ENCODE results near the gene AMPD1. TPM values are rescaled to one million over a fixed set of nuclear protein-coding genes. Genes with fewer than 3 reads are reported as not detected.
A peak's percentile ranks its signal among the peaks of the same experiment; 100 is the strongest.

AMPD1 gene
- total and polyA plus RNA-seq, 2 of the 13 experiments (the other 11 are each of a cell fraction or from before 2014, with no cell fraction given), result not detected

GRCh38 chr1:114669562-114670082, 25.7 kb downstream of the AMPD1 start, which contains the start of gene DENND2C (continued):
- TF ChIP-seq GABPB1 (CRISPR knock-in tag; IDR thresholded peaks at IDR 0.05), result peak; percentile 58; the same call in 1 of the 2 replicates
- TF ChIP-seq ELF4 (CRISPR knock-in tag; IDR thresholded peaks at IDR 0.05; ENCODE audit: borderline replicate concordance), result no peak
- TF ChIP-seq, protein P1, sequence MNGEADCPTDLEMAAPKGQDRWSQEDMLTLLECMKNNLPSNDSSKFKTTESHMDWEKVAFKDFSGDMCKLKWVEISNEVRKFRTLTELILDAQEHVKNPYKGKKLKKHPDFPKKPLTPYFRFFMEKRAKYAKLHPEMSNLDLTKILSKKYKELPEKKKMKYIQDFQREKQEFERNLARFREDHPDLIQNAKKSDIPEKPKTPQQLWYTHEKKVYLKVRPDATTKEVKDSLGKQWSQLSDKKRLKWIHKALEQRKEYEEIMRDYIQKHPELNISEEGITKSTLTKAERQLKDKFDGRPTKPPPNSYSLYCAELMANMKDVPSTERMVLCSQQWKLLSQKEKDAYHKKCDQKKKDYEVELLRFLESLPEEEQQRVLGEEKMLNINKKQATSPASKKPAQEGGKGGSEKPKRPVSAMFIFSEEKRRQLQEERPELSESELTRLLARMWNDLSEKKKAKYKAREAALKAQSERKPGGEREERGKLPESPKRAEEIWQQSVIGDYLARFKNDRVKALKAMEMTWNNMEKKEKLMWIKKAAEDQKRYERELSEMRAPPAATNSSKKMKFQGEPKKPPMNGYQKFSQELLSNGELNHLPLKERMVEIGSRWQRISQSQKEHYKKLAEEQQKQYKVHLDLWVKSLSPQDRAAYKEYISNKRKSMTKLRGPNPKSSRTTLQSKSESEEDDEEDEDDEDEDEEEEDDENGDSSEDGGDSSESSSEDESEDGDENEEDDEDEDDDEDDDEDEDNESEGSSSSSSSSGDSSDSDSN (CRISPR knock-in tag; IDR thresholded peaks at IDR 0.05), result peak; percentile 68
- no peak for TF ChIP-seq ZNF512B (CRISPR knock-in tag; IDR thresholded peaks at IDR 0.05; ENCODE audit: borderline replicate concordance)
- TF ChIP-seq CEBPG (CRISPR knock-in tag; IDR thresholded peaks at IDR 0.05), result no peak
- TF ChIP-seq HNF4G (IDR thresholded peaks at IDR 0.05; ENCODE audit: borderline replicate concordance, low read depth, low read length), result no peak
- 0 out of 2 replicates have a peak, but pooled peaks have one; percentile 18 for TF ChIP-seq HNF4G (CRISPR knock-in tag; IDR thresholded peaks at IDR 0.05; ENCODE audit: borderline replicate concordance, low read depth)
- TF ChIP-seq ZFX (CRISPR knock-in tag; IDR thresholded peaks at IDR 0.05; ENCODE audit: low read depth), result peak; percentile 44; the same call in 1 of the 2 replicates
- TF ChIP-seq MYNN (CRISPR knock-in tag; IDR thresholded peaks at IDR 0.05; ENCODE audit: low read depth), result no peak
- no peak for TF ChIP-seq HES4 (CRISPR knock-in tag; IDR thresholded peaks at IDR 0.05; ENCODE audit: borderline replicate concordance)
- TF ChIP-seq ZNF446 (CRISPR knock-in tag; IDR thresholded peaks at IDR 0.05), result peak; percentile 38; the same call in 1 of the 2 replicates
- no peak for TF ChIP-seq PLRG1 (conservative IDR thresholded peaks at IDR 0.05)
- TF ChIP-seq CBX5 (CRISPR knock-in tag; IDR thresholded peaks at IDR 0.05; ENCODE audit: borderline replicate concordance), result no peak
- no peak for TF ChIP-seq ZNF496 (CRISPR knock-in tag; IDR thresholded peaks at IDR 0.05; ENCODE audit: insufficient replicate concordance)
- 0 out of 2 replicates have a peak, but pooled peaks have one; percentile 5 for TF ChIP-seq ZNF292 (CRISPR knock-in tag; IDR thresholded peaks at IDR 0.05; ENCODE audit: borderline replicate concordance, low read depth)
- no peak for TF ChIP-seq GTF3A (CRISPR knock-in tag; conservative IDR thresholded peaks at IDR 0.05)
- no peak for TF ChIP-seq ZNF350 (CRISPR knock-in tag; IDR thresholded peaks at IDR 0.05; ENCODE audit: borderline replicate concordance, low read depth)
- TF ChIP-seq PHF20 (CRISPR knock-in tag; IDR thresholded peaks at IDR 0.05), result 0 out of 2 replicates have a peak, but pooled peaks have one; percentile 23
- TF ChIP-seq ATF1 (CRISPR knock-in tag; IDR thresholded peaks at IDR 0.05), result no peak
